HepG2 (cell line): ENCODE measurements around the gene CMIP. TPM values are rescaled to one million over a fixed set of nuclear protein-coding genes. Genes with fewer than 3 reads are reported as not detected.

ENCODE experiments used
- ATAC-seq: fragments of 200-7000 bp; cut with Tn5 transposase; 3 replicates; pipeline ENCODE4 v1.9.1; 2020; ENCODE audit warnings: mild to moderate bottlenecking, moderate library complexity
- BruUV-seq: library from RNA; stranded (reverse); fragments of 400-500 nt; replicated peaks from 2 replicates; lab custom pipeline; 2021; lab: Mats Ljungman, UMichigan
- CTCF ChIA-PET: fragments of 300-600 bp; formaldehyde crosslinking; extraction: SDS; loops from one replicate; lab custom pipeline; 2021; ENCODE audit warnings: low total read pairs, inconsistent platforms, low intra/inter-chr PET ratio; lab: Yijun Ruan, JAX
- POLR2A ChIA-PET: fragments of 350-600 bp; sonication (Branson Sonifier 250); formaldehyde crosslinking; loops from one replicate; lab custom pipeline; 2020; ENCODE audit warnings: antibody characterized with exemption, inconsistent platforms; lab: Yijun Ruan, JAX
- DNase-seq: peaks from one replicate; pipeline ENCODE4 v3.0.0-alpha.2; 2015; ENCODE audit warnings: low spot score
- FAIRE-seq: peaks from 3 replicates; lab custom pipeline; 2011; peaks lifted over from hg19 to GRCh38; lab: Jason Lieb, UNC
- H2AFZ ChIP-seq: one replicate; pipeline ENCODE4 v1.6.1; 2011; ENCODE audit warnings: low read length, inconsistent platforms
- H3K27ac ChIP-seq: fragments of 300-600 bp; 3 replicates; pipeline ENCODE4 v1.8.0; 2011; ENCODE audit warnings: mixed run types, mild to moderate bottlenecking, mixed read lengths, low read length, inconsistent platforms; ENCODE audit not compliant: insufficient read depth; ENCODE audit errors: extremely low read length
- H3K27me3 ChIP-seq, 2 experiments: fragments of 200-600 bp in 1 of 2; 2 replicates in 1 of 2; 3 replicates in 1 of 2; pipeline versions ENCODE4 v1.6.0 to v1.8.0; 2011; ENCODE audit warnings: low read length in 2 of 2, mild to moderate bottlenecking in 2 of 2, moderate library complexity in 2 of 2, inconsistent platforms in 1 of 2; ENCODE audit not compliant: insufficient read depth in 2 of 2, control insufficient read depth in 1 of 2
- H3K36me3 ChIP-seq, 2 experiments: fragments of 200-600 bp in 1 of 2; replicated peaks in 1 of 2; 2 replicates in 1 of 2; 3 replicates in 1 of 2; pipeline versions ENCODE4 v1.5.1 to v1.8.0; 2011; ENCODE audit warnings: low read length in 2 of 2, inconsistent platforms in 1 of 2; ENCODE audit not compliant: insufficient read depth in 2 of 2, control insufficient read depth in 1 of 2
- H3K4me1 ChIP-seq: 2 replicates; pipeline ENCODE4 v1.5.1; 2012; ENCODE audit warnings: low read length, inconsistent platforms; ENCODE audit not compliant: insufficient read depth
- H3K4me2 ChIP-seq: 2 replicates; pipeline ENCODE4 v1.6.0; 2011; ENCODE audit warnings: low read depth, low read length, inconsistent platforms
- H3K4me3 ChIP-seq, 3 experiments: fragments of 200-600 bp in 1 of 3; sonication (generic), shearing (Covaris generic) in 1 of 3; replicated peaks in 1 of 3; 2 replicates each; pipeline ENCODE4 v1.5.1; 2011 to 2016; ENCODE audit warnings: low read length in 3 of 3, inconsistent platforms in 2 of 3, low read depth in 2 of 3, mild to moderate bottlenecking in 2 of 3, control low read depth in 1 of 3, mixed read lengths in 1 of 3; ENCODE audit not compliant: insufficient read depth in 1 of 3
- H3K79me2 ChIP-seq: one replicate; pipeline ENCODE4 v1.6.1; 2011; ENCODE audit warnings: low read length, inconsistent platforms; ENCODE audit not compliant: insufficient read depth
- H3K9ac ChIP-seq: 2 replicates; pipeline ENCODE4 v1.6.0; 2011; ENCODE audit warnings: mild to moderate bottlenecking, low read depth, low read length, inconsistent platforms; ENCODE audit not compliant: insufficient read depth
- H3K9me3 ChIP-seq: 2 replicates; pipeline ENCODE4 v1.5.1; 2012; ENCODE audit warnings: mild to moderate bottlenecking, low read length
- H4K20me1 ChIP-seq: 2 replicates; pipeline ENCODE4 v1.6.0; 2011; ENCODE audit warnings: inconsistent platforms, mild to moderate bottlenecking, low read length, moderate library complexity; ENCODE audit not compliant: insufficient read depth
- NCOA1 ChIP-seq: sonication (generic); formaldehyde crosslinking; IDR thresholded peaks from 2 replicates; pipeline ENCODE4 v1.9.0; 2021; ENCODE audit warnings: missing genetic modification reagents
- WGBS: methylation state at CpG from one replicate; pipeline ENCODE4 v1.1.6; 2017; ENCODE audit warnings: low lambda C conversion rate; 5-methylcytosine and 5-hydroxymethylcytosine counted together
- in situ Hi-C: cut with HindIII; loops from 2 replicates; pipeline ENCODE4 v1.10.0; 2017; ENCODE audit warnings: low pct_unique_long_range_greater_than_20kb; ENCODE audit not compliant: extremely low pct_ligation_motif_present
- intact Hi-C: fragments of 100-400 bp; cut with micrococcal nuclease; formaldehyde crosslinking; loops from one replicate; pipeline ENCODE4 v1.10.0; 2022; ENCODE audit not compliant: unreplicated experiment
- polyA plus RNA-seq, 8 experiments: library from polyadenylated mRNA; depleted of rRNA in 3 of 8; stranded (reverse) in 7 of 8; unstranded in 1 of 8; fragments of >200 nt; fragmentation: Illumina TruSeq in 4 of 8; extraction: Trizol in 4 of 8; gene quantifications; 2 replicates each; pipeline versions ENCODE4 v1.2.1 to v1.2.3, GENCODE V29; 2011 to 2016; ENCODE audit warnings: low read depth in 4 of 8, missing spikeins in 1 of 8, mixed read lengths in 1 of 8; ENCODE audit not compliant: insufficient read depth in 1 of 8
- total RNA-seq, 5 experiments: library from RNA; depleted of rRNA; stranded (reverse); fragments of >200 nt; fragmentation: Illumina TruSeq; extraction: Trizol; gene quantifications; 2 replicates each; pipeline ENCODE4 v1.2.3, GENCODE V29; 2016; ENCODE audit warnings: low read depth in 1 of 5
- TF ChIP-seq, protein P1 (sequence below): sonication (generic); formaldehyde crosslinking; IDR thresholded peaks from 2 replicates; pipeline ENCODE4 v1.8.1; 2022; ENCODE audit warnings: low read depth, mild to moderate bottlenecking, missing genetic modification reagents

Gene CMIP
- total and polyA plus RNA-seq, 2 of the 13 experiments (the other 11 are each of a cell fraction or from before 2014, with no cell fraction given), result 10.9 to 18.1 TPM

- 21% methylated on average over 5 of the region's 5 CpGs for WGBS
- DNase-seq (no peak), ATAC-seq (no peak), FAIRE-seq (no peak)
- H3K9ac ChIP-seq, result no peak overlapping the region
- no peak overlapping the region for H2AFZ ChIP-seq
- no peaks in the 10 kb centered on the region for H4K20me1 ChIP-seq
- in situ Hi-C loops, result loop anchor here (5.0 kb wide), 1 partner anchor 319 kb away; no protein-coding TSS in a partner anchor
- no TSS peak for BruUV-seq
- no peak overlapping the region for H3K27ac ChIP-seq
- peaks cover 2% of the 10 kb centered on the region in 2 experiments; a peak in 1 of 5 replicates for H3K27me3 ChIP-seq
- peaks cover 33% of the 10 kb centered on the region for H3K4me1 ChIP-seq
- peak overlapping the region; percentile 95 for H3K4me2 ChIP-seq
- H3K4me3 ChIP-seq, result peak overlapping the region in 1 of 3 experiments; percentile 82; a peak in 2 of 6 replicates
- ChIA-PET CTCF (interaction anchor here (0.8 to 4.0 kb wide), 5 partner anchors 179 to 335 kb away, joined by 3 to 25 read pairs (median 5); no protein-coding TSS in a partner anchor), POLR2A (interaction anchor here (0.6 to 0.7 kb wide), 4 partner anchors 43 to 311 kb away, joined by 3 to 5 read pairs (median 3); no protein-coding TSS in a partner anchor)
- no peaks in the 10 kb centered on the region for H3K36me3 ChIP-seq
- intact Hi-C loops, result loop anchor here (1.0 to 5.0 kb wide), 6 partner anchors 45 to 335 kb away; no protein-coding TSS in a partner anchor
- peaks cover 6% of the 10 kb centered on the region; the same call in 1 of the 2 replicates for H3K9me3 ChIP-seq
- TF ChIP-seq, protein P1, sequence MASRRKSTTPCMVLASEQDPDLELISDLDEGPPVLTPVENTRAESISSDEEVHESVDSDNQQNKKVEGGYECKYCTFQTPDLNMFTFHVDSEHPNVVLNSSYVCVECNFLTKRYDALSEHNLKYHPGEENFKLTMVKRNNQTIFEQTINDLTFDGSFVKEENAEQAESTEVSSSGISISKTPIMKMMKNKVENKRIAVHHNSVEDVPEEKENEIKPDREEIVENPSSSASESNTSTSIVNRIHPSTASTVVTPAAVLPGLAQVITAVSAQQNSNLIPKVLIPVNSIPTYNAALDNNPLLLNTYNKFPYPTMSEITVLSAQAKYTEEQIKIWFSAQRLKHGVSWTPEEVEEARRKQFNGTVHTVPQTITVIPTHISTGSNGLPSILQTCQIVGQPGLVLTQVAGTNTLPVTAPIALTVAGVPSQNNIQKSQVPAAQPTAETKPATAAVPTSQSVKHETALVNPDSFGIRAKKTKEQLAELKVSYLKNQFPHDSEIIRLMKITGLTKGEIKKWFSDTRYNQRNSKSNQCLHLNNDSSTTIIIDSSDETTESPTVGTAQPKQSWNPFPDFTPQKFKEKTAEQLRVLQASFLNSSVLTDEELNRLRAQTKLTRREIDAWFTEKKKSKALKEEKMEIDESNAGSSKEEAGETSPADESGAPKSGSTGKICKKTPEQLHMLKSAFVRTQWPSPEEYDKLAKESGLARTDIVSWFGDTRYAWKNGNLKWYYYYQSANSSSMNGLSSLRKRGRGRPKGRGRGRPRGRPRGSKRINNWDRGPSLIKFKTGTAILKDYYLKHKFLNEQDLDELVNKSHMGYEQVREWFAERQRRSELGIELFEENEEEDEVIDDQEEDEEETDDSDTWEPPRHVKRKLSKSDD (CRISPR knock-in tag), result no peak
- TF ChIP-seq NCOA1, result peak; percentile 26; the same call in 1 of the 2 replicates
- no peaks in the 10 kb centered on the region for H3K79me2 ChIP-seq
These were observed 41.4 kb upstream of the CMIP start for GRCh38 chr16:81403208-81403600.
